AG04449 (cell line): ENCODE results near the gene DNAJB9.

ENCODE experiments used
- CTCF ChIA-PET: fragments of 350-600 bp; formaldehyde crosslinking; extraction: SDS; loops from one replicate; lab custom pipeline; 2021; ENCODE audit warnings: antibody characterized with exemption; lab: Yijun Ruan, JAX
- POLR2A ChIA-PET: fragments of 400-600, 350-600 bp; formaldehyde crosslinking; extraction: SDS; loops from one replicate; lab custom pipeline; 2020; ENCODE audit warnings: antibody characterized with exemption, inconsistent platforms; lab: Yijun Ruan, JAX
- DNase-seq: peaks from one replicate; pipeline ENCODE4 v3.0.0-alpha.2; 2010; ENCODE audit warnings: low read depth, low spot score
- H3K4me3 ChIP-seq: 2 replicates; pipeline ENCODE4 v1.5.1; 2011; ENCODE audit warnings: low read depth, mild to moderate bottlenecking, control low read depth, low read length
- CTCF ChIP-seq: IDR thresholded peaks from one replicate; pipeline ENCODE4 v1.5.1; 2011; ENCODE audit warnings: mild to moderate bottlenecking, moderate library complexity, low read length, control low read depth, inconsistent platforms; ENCODE audit not compliant: insufficient read depth; ENCODE audit errors: missing control alignments

DNAJB9 gene

GRCh38 chr7:108609643-108610042 is 40.0 kb downstream of the DNAJB9 start:
- ChIA-PET POLR2A (no interaction called here), CTCF (interaction anchor here (0.6 kb wide), 1 partner anchor 38 kb away, joined by 4 read pairs; no protein-coding TSS in a partner anchor)
- no peak for DNase-seq
- no peak for TF ChIP-seq CTCF
- no peak overlapping the region for H3K4me3 ChIP-seq

GRCh38 chr7:108611268-108611667 is 41.6 kb downstream of the DNAJB9 start:
- no peak for DNase-seq
- TF ChIP-seq CTCF: no peak
- ChIA-PET CTCF (interaction anchor here (1.3 kb wide), 1 partner anchor 14 kb away, joined by 3 read pairs; no protein-coding TSS in a partner anchor), POLR2A (no interaction called here)
- H3K4me3 ChIP-seq: no peak overlapping the region

GRCh38 chr7:108613147-108613948 is 43.7 kb downstream of the DNAJB9 start:
- ChIA-PET CTCF (no interaction called here), POLR2A (no interaction called here)
- no peak for DNase-seq
- TF ChIP-seq CTCF: peak; percentile 25
- H3K4me3 ChIP-seq: no peak overlapping the region

GRCh38 chr7:108613949-108614381 is 44.3 kb downstream of the DNAJB9 start:
- ChIA-PET CTCF (interaction anchor here (1.0 to 1.1 kb wide), 2 partner anchors 10 to 261 kb away, joined by 4 to 5 read pairs; no protein-coding TSS in a partner anchor), POLR2A (no interaction called here)
- DNase-seq: no peak
- TF ChIP-seq CTCF: no peak
- no peak overlapping the region for H3K4me3 ChIP-seq

- CTCF ChIA-PET: interaction anchor here (1.0 to 1.1 kb wide), 2 partner anchors 9 to 260 kb away, joined by 4 to 5 read pairs; no protein-coding TSS in a partner anchor
- DNase-seq: no peak
- POLR2A ChIA-PET: no interaction called here
- no peak overlapping the region for H3K4me3 ChIP-seq
- no peak for TF ChIP-seq CTCF
These were observed 45.2 kb downstream of the DNAJB9 start for GRCh38 chr7:108614896-108615295.

GRCh38 chr7:108618056-108618455 is 48.4 kb downstream of the DNAJB9 start:
- DNase-seq: no peak
- no peak for TF ChIP-seq CTCF
- ChIA-PET POLR2A (no interaction called here), CTCF (no interaction called here)
- H3K4me3 ChIP-seq: no peak overlapping the region
